GM12874 (cell line): ENCODE results near the gene TNXB.

ENCODE experiments used
- TF ChIP-seq, protein P1 (sequence below): IDR thresholded peaks from 2 replicates; pipeline ENCODE4 v1.5.1; 2011; ENCODE audit warnings: low read depth, mild to moderate bottlenecking, control low read depth, low read length, moderate library complexity; ENCODE audit not compliant: insufficient read depth

Gene TNXB

GRCh38 chr6:32146687-32147086 lies 37.5 kb upstream of the TNXB start:
- TF ChIP-seq, protein P1, sequence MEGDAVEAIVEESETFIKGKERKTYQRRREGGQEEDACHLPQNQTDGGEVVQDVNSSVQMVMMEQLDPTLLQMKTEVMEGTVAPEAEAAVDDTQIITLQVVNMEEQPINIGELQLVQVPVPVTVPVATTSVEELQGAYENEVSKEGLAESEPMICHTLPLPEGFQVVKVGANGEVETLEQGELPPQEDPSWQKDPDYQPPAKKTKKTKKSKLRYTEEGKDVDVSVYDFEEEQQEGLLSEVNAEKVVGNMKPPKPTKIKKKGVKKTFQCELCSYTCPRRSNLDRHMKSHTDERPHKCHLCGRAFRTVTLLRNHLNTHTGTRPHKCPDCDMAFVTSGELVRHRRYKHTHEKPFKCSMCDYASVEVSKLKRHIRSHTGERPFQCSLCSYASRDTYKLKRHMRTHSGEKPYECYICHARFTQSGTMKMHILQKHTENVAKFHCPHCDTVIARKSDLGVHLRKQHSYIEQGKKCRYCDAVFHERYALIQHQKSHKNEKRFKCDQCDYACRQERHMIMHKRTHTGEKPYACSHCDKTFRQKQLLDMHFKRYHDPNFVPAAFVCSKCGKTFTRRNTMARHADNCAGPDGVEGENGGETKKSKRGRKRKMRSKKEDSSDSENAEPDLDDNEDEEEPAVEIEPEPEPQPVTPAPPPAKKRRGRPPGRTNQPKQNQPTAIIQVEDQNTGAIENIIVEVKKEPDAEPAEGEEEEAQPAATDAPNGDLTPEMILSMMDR = no peak

- TF ChIP-seq, protein P1 = no peak
Measured at GRCh38 chr6:32146287-32146686, 37.1 kb upstream of the TNXB start.

- TF ChIP-seq, protein P1 = no peak
Measured at GRCh38 chr6:32140420-32141046, 31.4 kb upstream of the TNXB start.

- TF ChIP-seq, protein P1 = no peak
Measured at GRCh38 chr6:32139590-32139989, 30.5 kb upstream of the TNXB start.

DNA sequence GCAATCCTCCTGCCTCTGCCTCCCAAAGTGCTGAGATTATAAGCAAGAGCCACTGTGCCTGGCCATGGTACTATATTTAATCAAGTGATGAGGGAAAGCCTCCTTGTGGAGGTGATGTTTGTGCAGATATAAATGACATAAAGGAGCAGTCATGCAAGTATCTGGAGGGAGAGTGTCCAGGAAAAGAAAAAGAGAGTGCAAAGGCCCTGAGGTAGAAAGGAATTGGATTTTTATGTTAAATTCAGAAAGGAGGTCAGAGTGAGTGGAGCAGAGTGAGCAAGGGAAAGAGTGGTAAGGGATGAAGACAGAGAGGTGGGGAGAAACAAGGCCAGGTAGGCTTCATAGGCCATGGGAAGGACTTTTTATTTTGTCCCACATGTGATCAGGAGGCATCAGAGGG lies 28.3 kb upstream of the TNXB start:
- TF ChIP-seq, protein P1 = no peak

DNA sequence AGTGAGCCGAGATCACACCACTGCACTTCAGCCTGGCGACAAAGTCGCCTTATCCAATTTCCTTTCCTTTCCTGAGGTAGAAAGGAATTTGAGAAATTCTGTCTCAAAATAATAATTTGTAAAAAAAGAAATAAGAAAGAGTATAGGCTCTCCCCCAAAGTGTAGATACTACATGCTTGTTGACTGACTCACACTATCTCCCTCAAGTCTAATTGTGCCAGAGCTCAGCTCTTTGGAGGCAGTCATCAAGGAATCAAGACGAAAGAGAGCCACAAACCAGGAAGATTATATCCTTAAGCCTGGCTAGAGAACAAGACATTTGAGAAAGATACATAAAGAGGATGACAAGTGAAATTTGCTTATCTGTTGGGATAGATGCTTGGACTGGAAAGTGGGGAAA lies 24.6 kb upstream of the TNXB start:
- TF ChIP-seq, protein P1 = no peak

GRCh38 chr6:32132110-32132509 lies 23.0 kb upstream of the TNXB start:
- TF ChIP-seq, protein P1 = no peak
